Esophagus squamous epithelium (tissue), 5 donors: ENCODE results near the gene SLC22A3. TPM values are rescaled to one million over a fixed set of nuclear protein-coding genes. Genes with fewer than 3 reads are reported as not detected.
"Not testable (repeated sequence)": the region's sequence is repeated elsewhere in the genome, so short reads cannot be mapped to it uniquely, and the experiment has no call there.

Experiments used
- DNase-seq: peaks from one replicate; lab custom pipeline; 2025; lab: John Stamatoyannopoulos, UW
- H3K27ac ChIP-seq, 4 donors: fragments of 200-600 bp; sonication (generic); one replicate each; pipeline ENCODE4 v1.5.1; 2016 to 2019; ENCODE audit warnings: mild to moderate bottlenecking in 1 of 4
- H3K27me3 ChIP-seq, 4 donors: fragments of 200-600 bp; sonication (generic); 1 replicate in 3 of 4; 2 replicates in 1 of 4; pipeline versions ENCODE4 v1.5.1 to v1.6.0; 2017 to 2021; ENCODE audit warnings: antibody characterized with exemption in 1 of 4
- H3K36me3 ChIP-seq, 3 donors: fragments of 200-600 bp; sonication (generic); one replicate each; pipeline ENCODE4 v1.5.1; 2016 to 2019
- H3K4me1 ChIP-seq, 3 donors: fragments of 200-600 bp; sonication (generic); one replicate each; pipeline ENCODE4 v1.5.1; 2017 to 2019
- H3K4me3 ChIP-seq, 4 donors: fragments of 200-600 bp; sonication (generic); 1 replicate in 3 of 4; 2 replicates in 1 of 4; pipeline ENCODE4 v1.5.1; 2016 to 2019; ENCODE audit warnings: mild to moderate bottlenecking in 2 of 4, moderate library complexity in 1 of 4
- H3K9me3 ChIP-seq, 3 donors: fragments of 200-600 bp; sonication (generic); one replicate each; pipeline ENCODE4 v1.5.1; 2016 to 2019
- POLR2A ChIP-seq, 4 donors: fragments of 450-650 bp; IDR thresholded peaks; one replicate each; pipeline ENCODE4 v1.6.1; 2017; ENCODE audit warnings: antibody characterized with exemption in 4 of 4, mild to moderate bottlenecking in 4 of 4, moderate library complexity in 3 of 4
- WGBS, 2 donors: methylation state at CpG; one replicate each; pipeline ENCODE4 v1.1.5; 2018; 5-methylcytosine and 5-hydroxymethylcytosine counted together
- intact Hi-C: fragments of 100-400 bp; cut with DNase I; formaldehyde crosslinking; loops from one replicate; pipeline ENCODE4 v1.15.0; 2022
- total RNA-seq, 4 donors: library from RNA; depleted of rRNA; stranded (reverse); fragments of >200 nt; gene quantifications; one replicate each; pipeline ENCODE4 v1.1.0, GENCODE V29; 2016
- TF ChIP-seq, protein P1 (sequence below), 6 experiments: fragments of 450-650 bp in 4 of 6; fragments of 200-600 bp in 2 of 6; sonication (generic) in 2 of 6; IDR thresholded peaks; one replicate each; pipeline ENCODE4 v1.5.1; 2016 to 2019; ENCODE audit warnings: antibody characterized with exemption in 6 of 6, mild to moderate bottlenecking in 4 of 6, moderate library complexity in 4 of 6
- donor health status: DM: yes; HTN: yes; CAD: no.

SLC22A3 gene
- total RNA-seq, 4 donors from 2014 or later: 5.5 to 14.2 (median 12.0) TPM

DNA sequence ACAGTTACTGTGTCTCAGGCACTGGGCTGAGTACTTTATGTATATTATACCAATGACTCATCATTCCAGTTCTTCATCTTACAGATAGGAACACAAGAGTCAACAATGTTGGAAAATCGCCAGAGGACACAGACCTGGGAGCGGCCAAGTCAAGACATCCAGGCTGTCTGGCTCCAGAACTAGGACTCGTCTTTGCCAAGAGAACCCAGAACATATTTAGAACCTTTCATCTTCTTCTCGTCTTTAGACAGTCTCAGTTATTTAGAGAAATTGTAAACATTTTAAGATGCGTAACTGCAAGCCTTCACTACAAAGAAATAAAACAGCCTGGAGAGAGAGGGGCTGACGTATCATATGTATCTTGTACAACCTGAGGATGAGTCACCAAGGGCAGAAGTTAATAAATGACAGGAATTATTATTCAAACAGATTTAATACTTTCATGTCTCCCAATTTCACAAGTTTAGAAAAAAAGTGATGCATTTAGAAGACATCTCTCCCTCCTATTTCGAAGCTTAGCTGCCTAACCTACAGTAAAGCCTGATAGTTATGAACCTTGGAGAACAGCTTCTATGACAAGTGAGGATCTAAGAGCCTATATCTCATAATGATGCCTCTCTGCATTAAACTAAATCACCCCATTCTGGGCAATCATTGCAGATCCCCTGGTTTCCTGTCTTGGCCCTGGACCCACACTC lies 43.4 kb downstream of the SLC22A3 start:
- DNase-seq: no peak
- H3K36me3 ChIP-seq: no peaks in the 10 kb centered on the region
- TF ChIP-seq, protein P1, sequence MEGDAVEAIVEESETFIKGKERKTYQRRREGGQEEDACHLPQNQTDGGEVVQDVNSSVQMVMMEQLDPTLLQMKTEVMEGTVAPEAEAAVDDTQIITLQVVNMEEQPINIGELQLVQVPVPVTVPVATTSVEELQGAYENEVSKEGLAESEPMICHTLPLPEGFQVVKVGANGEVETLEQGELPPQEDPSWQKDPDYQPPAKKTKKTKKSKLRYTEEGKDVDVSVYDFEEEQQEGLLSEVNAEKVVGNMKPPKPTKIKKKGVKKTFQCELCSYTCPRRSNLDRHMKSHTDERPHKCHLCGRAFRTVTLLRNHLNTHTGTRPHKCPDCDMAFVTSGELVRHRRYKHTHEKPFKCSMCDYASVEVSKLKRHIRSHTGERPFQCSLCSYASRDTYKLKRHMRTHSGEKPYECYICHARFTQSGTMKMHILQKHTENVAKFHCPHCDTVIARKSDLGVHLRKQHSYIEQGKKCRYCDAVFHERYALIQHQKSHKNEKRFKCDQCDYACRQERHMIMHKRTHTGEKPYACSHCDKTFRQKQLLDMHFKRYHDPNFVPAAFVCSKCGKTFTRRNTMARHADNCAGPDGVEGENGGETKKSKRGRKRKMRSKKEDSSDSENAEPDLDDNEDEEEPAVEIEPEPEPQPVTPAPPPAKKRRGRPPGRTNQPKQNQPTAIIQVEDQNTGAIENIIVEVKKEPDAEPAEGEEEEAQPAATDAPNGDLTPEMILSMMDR (IDR thresholded peaks at IDR 0.05): no peak
- no peak for TF ChIP-seq POLR2A (IDR thresholded peaks at IDR 0.05)
- WGBS, 2 donors: 33 to 46% methylated on average over 7 of the region's 7 CpGs
- H3K9me3 ChIP-seq: no peaks in the 10 kb centered on the region
- intact Hi-C loops: no loop called here
- H3K4me3 ChIP-seq: no peak overlapping the region
- H3K27me3 ChIP-seq: no peaks in the 10 kb centered on the region
- peak overlapping the region; percentile 63 to 82 (median 67) for H3K27ac ChIP-seq
- H3K4me1 ChIP-seq: peaks cover 36 to 79% (median 48%) of the 10 kb centered on the region in 3 donors

DNA sequence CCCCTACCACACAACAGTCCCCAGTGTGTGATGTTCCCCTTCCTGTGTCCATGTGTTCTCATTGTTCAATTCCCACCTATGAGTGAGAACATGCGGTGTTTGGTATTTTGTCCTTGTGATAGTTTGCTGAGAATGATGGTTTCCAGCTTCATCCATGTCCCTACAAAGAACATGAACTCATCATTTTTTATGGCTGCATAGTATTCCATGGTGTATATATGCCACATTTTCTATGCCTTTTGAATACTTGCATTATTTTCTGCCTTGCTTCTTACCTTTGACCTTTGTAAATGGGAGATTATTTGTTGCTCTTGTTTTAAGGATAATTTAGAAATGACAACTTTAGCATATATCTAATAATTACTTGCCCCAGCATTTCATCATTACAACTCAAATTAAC lies 45.3 kb downstream of the SLC22A3 start:
- DNase-seq, H3K36me3 ChIP-seq, H3K27me3 ChIP-seq, intact Hi-C loops, H3K4me3 ChIP-seq, H3K9me3 ChIP-seq: not testable (repeated sequence)
- whole genome bisulfite sequencing, 2 donors: 88 to 100% methylated on average over 1 of the region's 1 CpG
- Histone ChIP-seq H3K27ac (peak overlapping the region in 2 of 4 donors; percentile 70 to 75), H3K4me1 (peaks cover 24 to 67% (median 30%) of the 10 kb centered on the region in 3 donors)

- peak overlapping the region; percentile 31 to 75 (median 56) for H3K27ac ChIP-seq
- no peak for TF ChIP-seq POLR2A (IDR thresholded peaks at IDR 0.05)
- TF ChIP-seq, protein P1 (IDR thresholded peaks at IDR 0.05): no peak
- no peaks in the 10 kb centered on the region for H3K27me3 ChIP-seq
- 37 to 45% methylated on average over 8 of the region's 8 CpGs for WGBS, 2 donors
- peaks cover 21 to 67% (median 24%) of the 10 kb centered on the region in 3 donors for H3K4me1 ChIP-seq
- no peaks in the 10 kb centered on the region for H3K9me3 ChIP-seq
- intact Hi-C loops: no loop called here
- H3K36me3 ChIP-seq: no peaks in the 10 kb centered on the region
- no peak for DNase-seq
- no peak overlapping the region for H3K4me3 ChIP-seq
These were observed 45.9 kb downstream of the SLC22A3 start for GRCh38 chr6:160393891-160394653.

DNA sequence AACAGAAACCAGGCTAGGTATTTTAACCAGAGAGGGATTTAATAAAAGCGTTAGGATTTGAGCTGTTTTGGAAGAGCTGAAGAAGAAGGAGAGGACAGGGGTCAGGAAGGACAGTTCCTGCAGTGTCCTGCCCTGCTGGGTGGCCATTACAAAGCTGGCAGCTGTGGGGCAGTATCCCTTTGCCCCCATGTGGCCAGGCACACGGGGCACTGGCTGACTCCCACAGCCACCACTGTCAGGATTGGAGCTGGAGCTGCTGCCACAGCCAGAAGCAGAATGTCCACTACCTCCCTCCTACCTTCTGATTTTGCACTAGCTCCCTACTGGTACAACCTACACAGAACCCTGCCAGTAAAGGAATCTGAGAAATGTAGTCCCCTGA lies 46.5 kb downstream of the SLC22A3 start:
- intact Hi-C loops: no loop called here
- WGBS, 2 donors: 38 to 56% methylated on average over 2 of the region's 2 CpGs
- DNase-seq: no peak
- Histone ChIP-seq H3K4me3 (no peak overlapping the region), H3K27me3 (no peaks in the 10 kb centered on the region), H3K4me1 (peaks cover 16 to 62% (median 18%) of the 10 kb centered on the region in 3 donors), H3K9me3 (no peaks in the 10 kb centered on the region), H3K27ac (peak overlapping the region; percentile 31 to 75 (median 56)), H3K36me3 (no peaks in the 10 kb centered on the region)
- TF ChIP-seq, protein P1 (IDR thresholded peaks at IDR 0.05): no peak
- no peak for TF ChIP-seq POLR2A (IDR thresholded peaks at IDR 0.05)

DNA sequence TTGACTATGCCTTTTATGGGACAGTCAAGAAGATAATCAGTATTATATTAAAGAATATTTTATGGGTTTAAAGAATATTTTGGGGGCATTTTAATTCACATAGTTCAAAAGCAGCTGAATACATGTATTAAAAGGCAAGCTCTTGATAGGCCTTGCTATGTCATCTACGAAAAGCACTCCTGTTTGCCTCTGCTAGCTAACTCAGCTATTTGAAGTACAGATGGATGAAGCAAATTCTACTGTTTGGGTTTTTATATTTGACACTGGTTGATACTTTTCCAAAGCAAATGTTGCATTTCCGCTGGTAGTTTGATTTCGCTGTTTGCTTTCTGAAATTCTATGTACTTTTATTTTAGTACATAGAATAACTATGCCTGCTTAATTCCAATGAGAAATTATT lies 47.0 kb downstream of the SLC22A3 start:
- H3K4me3 ChIP-seq: no peak overlapping the region
- H3K27ac ChIP-seq: peak overlapping the region in 2 of 4 donors; percentile 70 to 75
- intact Hi-C loops: no loop called here
- 89 to 95% methylated on average over 3 of the region's 3 CpGs for WGBS, 2 donors
- H3K36me3 ChIP-seq: no peaks in the 10 kb centered on the region
- TF ChIP-seq POLR2A (IDR thresholded peaks at IDR 0.05): no peak
- TF ChIP-seq, protein P1 (IDR thresholded peaks at IDR 0.05): no peak
- no peak for DNase-seq
- no peaks in the 10 kb centered on the region for H3K27me3 ChIP-seq
- H3K4me1 ChIP-seq: peaks cover 11 to 56% (median 13%) of the 10 kb centered on the region in 3 donors
- no peaks in the 10 kb centered on the region for H3K9me3 ChIP-seq
